Lower lobe of right lung (tissue), 2 donors: ENCODE data around the gene FBXO5. TPM values are rescaled to one million over a fixed set of nuclear protein-coding genes. Genes with fewer than 3 reads are reported as not detected.
"Not testable (repeated sequence)": the region's sequence is repeated elsewhere in the genome, so short reads cannot be mapped to it uniquely, and the experiment has no call there.

Experiments used
- ATAC-seq, 2 donors: fragments of 200-7000 bp; cut with Tn5 transposase; one replicate each; pipeline ENCODE4 v1.9.1; 2020 to 2022; ENCODE audit warnings: mild to moderate bottlenecking in 2 of 2, moderate library complexity in 2 of 2
- DNase-seq: peaks from one replicate; pipeline ENCODE4 v3.0.0-alpha.2; 2020
- H3K27ac ChIP-seq: fragments of 200-600 bp; one replicate; pipeline ENCODE4 v1.8.0; 2022
- H3K27me3 ChIP-seq: fragments of 200-600 bp; one replicate; pipeline ENCODE4 v1.8.0; 2022; ENCODE audit warnings: low read depth
- H3K36me3 ChIP-seq: fragments of 200-600 bp; one replicate; pipeline ENCODE4 v1.8.0; 2022; ENCODE audit warnings: mild to moderate bottlenecking
- H3K4me1 ChIP-seq: fragments of 200-600 bp; one replicate; pipeline ENCODE4 v1.8.0; 2022
- H3K4me3 ChIP-seq: fragments of 200-600 bp; one replicate; pipeline ENCODE4 v1.8.0; 2022; ENCODE audit warnings: mild to moderate bottlenecking
- H3K9me3 ChIP-seq: fragments of 200-600 bp; one replicate; pipeline ENCODE4 v1.8.0; 2022
- CTCF ChIP-seq: fragments of 200-600 bp; IDR thresholded peaks from one replicate; pipeline ENCODE4 v1.8.0; 2022; ENCODE audit warnings: antibody characterized with exemption, mild to moderate bottlenecking
- intact Hi-C: fragments of 100-400 bp; cut with DNase I; formaldehyde crosslinking; loops from one replicate; pipeline ENCODE4 v1.11.0; 2022
- total RNA-seq: library from RNA; stranded (reverse); fragmentation: NEBNext Ultra II Directional; extraction: Animal tissue kit (Norgen Biotek cat#: 25700); gene quantifications from one replicate; pipeline ENCODE4 v1.2.1, GENCODE V29; 2021
- donor health status: DM: no; HTN: yes; CAD: no; lungs with severe emphysema.

The FBXO5 gene
- total RNA-seq, 1 donor from 2014 or later, result 5.1 TPM

- no peaks in the 10 kb centered on the region for H3K9me3 ChIP-seq
- DNase-seq (no peak), ATAC-seq (no peak)
- intact Hi-C loops, result no loop called here
- peaks cover 25% of the 10 kb centered on the region for H3K4me1 ChIP-seq
- no peaks in the 10 kb centered on the region for H3K27me3 ChIP-seq
- no peak for TF ChIP-seq CTCF
- H3K36me3 ChIP-seq, result peaks cover 23% of the 10 kb centered on the region
- no peak overlapping the region for H3K27ac ChIP-seq
- H3K4me3 ChIP-seq, result no peak overlapping the region
Measured at GRCh38 chr6:152977556-152977955, 5.3 kb downstream of the FBXO5 start.

- Histone ChIP-seq H3K27me3 (no peaks in the 10 kb centered on the region), H3K36me3 (peaks cover 31% of the 10 kb centered on the region), H3K4me3 (no peak overlapping the region), H3K27ac (no peak overlapping the region), H3K4me1 (peaks cover 17% of the 10 kb centered on the region), H3K9me3 (no peaks in the 10 kb centered on the region)
- intact Hi-C loops, result no loop called here
- DNase-seq, result no peak
- TF ChIP-seq CTCF, result no peak
- ATAC-seq, result no peak
Measured at GRCh38 chr6:152976749-152977148, 6.1 kb downstream of the FBXO5 start.

GRCh38 chr6:152975204-152975915 is 7.5 kb downstream of the FBXO5 start:
- ATAC-seq, result peak; percentile 82 to 94
- no peaks in the 10 kb centered on the region for H3K27me3 ChIP-seq
- no peak for DNase-seq
- intact Hi-C loops, result no loop called here
- no peak overlapping the region for H3K4me3 ChIP-seq
- H3K4me1 ChIP-seq, result peaks cover 16% of the 10 kb centered on the region
- TF ChIP-seq CTCF, result no peak
- H3K36me3 ChIP-seq, result peaks cover 45% of the 10 kb centered on the region
- no peak overlapping the region for H3K27ac ChIP-seq
- H3K9me3 ChIP-seq, result no peaks in the 10 kb centered on the region

- Histone ChIP-seq H3K4me3 (no peak overlapping the region), H3K36me3 (peaks cover 49% of the 10 kb centered on the region), H3K9me3 (no peaks in the 10 kb centered on the region), H3K4me1 (peaks cover 16% of the 10 kb centered on the region), H3K27ac (no peak overlapping the region), H3K27me3 (no peaks in the 10 kb centered on the region)
- TF ChIP-seq CTCF, result no peak
- ATAC-seq, result no peak
- intact Hi-C loops, result no loop called here
- no peak for DNase-seq
Measured at GRCh38 chr6:152973916-152974315, 8.9 kb downstream of the FBXO5 start.

- peaks cover 49% of the 10 kb centered on the region for H3K36me3 ChIP-seq
- peaks cover 13% of the 10 kb centered on the region for H3K4me1 ChIP-seq
- no peaks in the 10 kb centered on the region for H3K9me3 ChIP-seq
- intact Hi-C loops, result no loop called here
- ATAC-seq (no peak), DNase-seq (no peak)
- H3K27ac ChIP-seq, result no peak overlapping the region
- no peak overlapping the region for H3K4me3 ChIP-seq
- TF ChIP-seq CTCF, result no peak
- no peaks in the 10 kb centered on the region for H3K27me3 ChIP-seq
Measured at GRCh38 chr6:152969688-152970418, 13.0 kb downstream of the FBXO5 start.

- DNase-seq, ATAC-seq: not testable (repeated sequence)
Measured at GRCh38 chr6:152966168-152966894, 16.5 kb downstream of the FBXO5 start.

More at GRCh38 chr6:152966168-152966894, 16.5 kb downstream of the FBXO5 start:
- intact Hi-C loops, H3K27me3 ChIP-seq, H3K27ac ChIP-seq, H3K4me3 ChIP-seq, H3K4me1 ChIP-seq, H3K9me3 ChIP-seq: not testable (repeated sequence)
- peaks cover 14% of the 10 kb centered on the region for H3K36me3 ChIP-seq
